GM21528 (cell line): ENCODE data around the gene QRFPR.
"Not testable (repeated sequence)": the region's sequence is repeated elsewhere in the genome, so short reads cannot be mapped to it uniquely, and the experiment has no call there.

Source experiments
- ATAC-seq: cut with Tn5 transposase; IDR thresholded peaks from one replicate; pipeline ENCODE4 v1.9.1; 2021; ENCODE audit warnings: mild to moderate bottlenecking, moderate library complexity; ENCODE audit not compliant: unreplicated experiment, low FRiP score

QRFPR gene

DNA sequence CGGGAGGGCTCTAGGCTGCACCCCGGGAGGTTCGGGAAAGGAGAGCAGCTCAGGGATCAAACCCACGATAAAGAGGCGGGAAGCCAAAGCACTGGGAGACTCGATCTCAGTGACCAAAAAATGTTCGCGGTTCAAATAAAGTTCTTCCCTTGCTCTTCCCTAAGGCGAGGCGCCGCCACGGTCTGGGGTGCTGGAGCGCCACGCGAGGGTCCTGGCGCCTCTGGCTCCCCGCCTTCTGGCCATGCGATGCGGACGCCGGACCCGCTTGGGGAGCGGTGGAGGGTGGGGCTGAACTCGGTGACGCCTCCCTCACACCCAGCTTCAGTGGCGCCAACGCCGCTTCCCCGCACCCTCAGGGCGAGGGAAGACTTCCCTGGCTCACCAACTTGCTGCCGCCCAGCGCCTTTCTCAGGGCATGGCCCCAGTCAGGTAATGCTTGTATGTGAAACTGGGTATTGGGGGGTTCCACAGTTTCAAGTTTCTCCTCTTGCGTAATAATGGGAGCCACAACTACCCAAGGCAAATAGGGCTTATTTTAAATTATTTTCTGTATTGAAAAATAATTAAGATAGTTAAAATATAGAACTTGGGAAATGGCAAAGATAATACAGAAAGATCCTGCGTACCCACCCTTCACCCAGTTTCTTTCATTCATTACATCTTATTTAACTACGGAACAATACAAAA is at the start of gene QRFPR:
Gene QRFPR (minus strand): TSS at position 243 of the 687 bp plus-strand sequence. CDS start 371 bp downstream, outside the sequence.
- ATAC-seq = no peak

DNA sequence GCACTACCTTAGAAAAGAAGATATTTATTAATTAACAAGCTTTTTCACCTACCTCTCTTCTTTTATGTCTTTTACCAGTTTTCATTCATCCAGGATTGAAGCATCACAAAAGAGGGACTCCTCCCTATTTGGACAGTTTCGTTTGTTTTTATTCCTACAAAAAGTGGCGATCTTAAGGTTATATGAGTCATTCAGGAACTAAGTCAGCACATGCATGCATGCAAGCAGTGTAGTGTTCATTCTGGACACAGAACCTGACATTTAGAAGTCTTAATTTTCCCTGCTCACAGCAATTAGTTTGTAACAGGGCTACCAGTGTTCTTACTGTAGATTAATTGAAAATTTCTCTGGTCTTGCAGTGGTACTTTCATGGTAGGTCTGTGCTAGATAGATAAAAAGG is 47.9 kb upstream of the QRFPR start:
- ATAC-seq = no peak

DNA sequence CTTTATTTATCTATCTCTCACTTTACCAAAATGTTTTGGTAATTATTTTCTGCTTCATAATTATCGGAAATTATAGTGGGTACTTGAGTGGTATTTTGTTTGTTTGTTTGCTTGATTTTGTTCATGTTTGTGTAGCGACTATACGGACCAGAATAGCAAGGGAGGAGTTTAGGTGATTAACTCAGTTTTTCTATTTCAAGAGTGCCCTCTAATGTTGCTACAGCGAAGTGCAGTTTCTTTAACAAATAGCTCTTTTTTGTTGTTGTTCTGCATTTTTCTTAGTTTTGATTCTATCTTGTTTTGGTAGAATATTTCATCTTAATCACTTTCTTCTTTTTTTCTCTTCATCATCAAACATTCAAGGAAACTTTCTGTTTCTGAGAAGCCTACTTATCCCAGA is 40.8 kb upstream of the QRFPR start:
- no peak for ATAC-seq

DNA sequence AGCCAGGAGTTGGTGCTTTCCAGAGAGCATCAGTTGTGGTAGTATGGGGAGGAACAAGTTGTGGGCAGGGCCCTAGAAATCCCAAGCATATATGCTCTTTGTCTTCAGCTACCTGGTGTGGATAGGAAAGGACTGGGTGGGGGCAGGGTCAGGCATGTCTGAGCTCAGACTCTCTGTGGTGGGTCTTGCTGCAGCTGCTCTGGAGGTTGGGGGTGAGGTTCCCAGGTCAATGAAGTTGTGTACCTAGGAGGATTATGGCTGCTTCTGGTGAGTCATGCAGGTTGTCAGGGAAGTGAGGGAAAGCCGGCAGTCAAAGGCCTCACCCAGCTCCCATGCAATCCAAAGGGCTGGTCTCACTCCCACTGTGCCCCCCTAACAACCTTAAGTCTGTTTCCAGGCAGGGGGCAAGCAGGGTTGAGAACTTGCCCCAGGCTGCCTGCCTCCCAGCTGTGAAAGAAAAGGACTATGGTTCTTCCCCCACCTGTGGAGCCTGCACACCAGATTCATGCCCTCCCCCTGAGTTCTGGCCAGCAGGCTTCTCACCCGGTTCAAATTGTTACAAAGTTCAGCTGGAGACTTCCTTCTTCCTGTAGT is 30.4 kb upstream of the QRFPR start:
- ATAC-seq = no peak

DNA sequence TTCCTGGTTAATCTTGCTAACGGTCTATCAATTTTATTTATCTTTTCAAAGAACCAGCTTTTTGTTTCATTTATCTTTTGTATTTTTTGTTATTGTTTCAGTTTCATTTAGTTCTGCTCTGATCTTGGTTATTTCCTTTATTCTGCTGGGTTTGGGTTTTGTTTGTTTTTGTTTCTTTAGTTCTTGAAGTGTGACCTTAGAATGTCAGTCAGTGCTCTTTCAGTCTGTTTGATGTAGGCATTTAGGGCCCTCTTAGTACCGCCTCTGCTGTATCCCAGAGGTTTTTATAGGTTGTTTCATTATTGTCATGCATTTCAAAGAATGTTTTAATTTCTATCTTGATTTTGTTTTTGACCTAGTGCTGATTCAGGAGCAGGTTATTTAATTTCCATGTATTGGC is 27.7 kb upstream of the QRFPR start:
- ATAC-seq = not testable (repeated sequence)

DNA sequence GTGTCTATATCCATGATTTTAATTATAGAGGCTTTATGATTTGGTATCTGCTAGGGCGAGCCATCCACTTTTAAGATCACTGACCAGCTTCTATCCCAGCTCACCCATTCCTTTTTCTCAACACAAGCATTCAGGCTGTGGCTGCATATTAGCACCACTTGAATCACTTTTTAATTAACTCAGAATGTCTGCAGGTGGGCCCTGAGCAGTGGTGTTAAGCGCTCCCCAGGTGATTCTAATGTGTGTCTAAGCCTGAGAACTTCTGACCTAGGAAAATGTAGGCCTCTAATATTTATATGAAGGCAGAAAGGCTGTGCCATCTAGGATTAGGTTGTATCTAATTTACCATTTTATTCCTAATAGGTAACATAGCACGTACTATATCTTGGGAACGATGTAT is 19.8 kb upstream of the QRFPR start:
- no peak for ATAC-seq

DNA sequence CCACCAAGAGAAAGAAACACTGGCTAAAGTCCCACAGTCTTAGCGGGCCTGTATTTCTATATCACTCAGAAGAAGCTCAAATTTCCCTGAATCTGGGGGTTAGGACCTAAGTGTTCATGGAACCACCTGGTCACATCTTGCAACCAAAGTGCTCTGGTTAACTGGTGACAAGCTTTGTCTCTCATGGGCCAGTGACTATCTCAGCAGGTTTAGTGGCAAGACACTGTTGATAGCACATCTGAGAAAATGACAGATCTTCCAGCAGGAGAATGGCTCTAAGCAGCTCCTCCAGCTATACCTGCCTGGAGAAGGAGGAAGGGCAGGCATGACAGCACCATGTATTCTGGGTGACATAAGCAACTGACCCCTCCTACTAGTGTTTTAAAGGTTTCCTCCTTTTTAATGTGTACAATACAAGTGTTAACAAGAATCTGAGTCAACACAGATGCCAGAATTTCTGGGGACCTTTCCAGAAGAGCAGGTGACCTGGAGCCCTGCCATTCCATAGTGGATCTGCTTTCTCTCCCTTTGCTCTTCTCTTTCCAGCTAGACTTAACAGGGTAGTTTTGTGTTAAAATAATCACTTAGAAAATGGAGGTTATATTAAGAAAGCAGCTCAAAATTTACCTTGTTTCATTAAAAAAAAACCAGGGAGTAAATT is 17.3 kb upstream of the QRFPR start:
- no peak for ATAC-seq

DNA sequence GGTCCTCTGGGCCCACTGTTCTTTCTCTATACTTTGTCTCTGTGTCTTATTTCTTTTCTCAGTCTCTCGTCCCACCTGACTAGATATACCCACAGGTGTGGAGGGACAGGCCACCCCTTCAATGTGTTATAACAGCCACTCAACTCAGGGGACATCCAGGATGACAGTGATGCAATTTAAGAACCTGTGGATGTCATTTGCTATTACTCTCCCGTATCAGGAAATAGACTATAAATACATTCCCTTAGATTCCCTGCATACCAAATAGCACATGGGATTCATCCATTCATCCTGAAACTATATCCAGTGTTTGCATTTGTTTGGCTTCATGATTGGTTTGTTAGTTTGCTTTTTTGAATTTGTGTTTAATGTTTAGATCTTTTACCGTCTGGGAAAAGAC is 16.6 kb upstream of the QRFPR start:
- no peak for ATAC-seq

DNA sequence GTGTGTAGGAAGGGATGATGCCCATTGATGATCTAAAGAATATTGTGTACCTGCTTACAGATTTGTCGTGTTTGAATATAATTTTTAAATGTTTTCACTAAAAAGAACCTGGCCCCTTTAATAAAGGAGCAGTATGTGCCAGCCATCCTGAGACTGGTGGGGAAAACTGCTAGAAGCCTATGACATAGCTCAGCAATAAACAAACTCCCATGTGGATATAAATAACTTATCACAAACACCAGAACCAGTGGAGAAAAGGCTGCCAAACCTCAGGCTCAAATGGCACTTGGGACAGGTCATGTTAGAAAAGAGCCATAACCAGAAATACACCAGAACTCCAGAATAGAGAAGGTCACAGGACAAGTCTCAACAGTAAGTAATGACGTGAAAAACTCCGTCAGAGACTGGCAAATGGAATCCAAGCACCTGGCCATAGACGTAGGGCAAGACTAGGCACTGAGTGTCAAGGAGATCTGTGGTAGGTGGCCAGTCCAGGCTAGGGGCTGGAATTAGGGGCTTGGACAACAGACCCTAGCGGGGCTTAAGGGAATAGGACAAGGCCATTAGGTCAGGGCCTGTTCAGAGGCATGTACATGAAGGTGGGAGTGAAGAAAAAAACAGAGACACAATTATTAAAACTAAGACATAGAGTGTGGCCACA is 11.7 kb upstream of the QRFPR start:
- no peak for ATAC-seq

DNA sequence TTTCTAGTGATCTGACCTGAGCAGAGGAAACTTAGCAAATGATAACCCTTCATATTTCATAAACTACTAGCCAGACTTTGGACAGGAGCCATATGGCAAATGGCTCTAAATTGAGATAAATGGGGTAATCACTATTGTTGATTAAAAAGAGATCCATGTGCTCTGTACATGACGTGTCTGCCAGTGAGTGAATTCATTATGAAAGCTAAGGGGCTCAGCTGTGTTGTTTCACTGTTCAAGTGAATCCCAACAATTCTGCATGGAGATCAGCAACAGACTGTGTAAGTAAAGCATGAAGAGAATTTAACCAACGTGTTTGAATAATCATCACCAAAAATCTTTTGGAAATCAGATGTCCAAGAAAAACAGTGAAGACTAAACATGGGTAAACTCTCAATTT is 9.5 kb upstream of the QRFPR start:
- no peak for ATAC-seq

DNA sequence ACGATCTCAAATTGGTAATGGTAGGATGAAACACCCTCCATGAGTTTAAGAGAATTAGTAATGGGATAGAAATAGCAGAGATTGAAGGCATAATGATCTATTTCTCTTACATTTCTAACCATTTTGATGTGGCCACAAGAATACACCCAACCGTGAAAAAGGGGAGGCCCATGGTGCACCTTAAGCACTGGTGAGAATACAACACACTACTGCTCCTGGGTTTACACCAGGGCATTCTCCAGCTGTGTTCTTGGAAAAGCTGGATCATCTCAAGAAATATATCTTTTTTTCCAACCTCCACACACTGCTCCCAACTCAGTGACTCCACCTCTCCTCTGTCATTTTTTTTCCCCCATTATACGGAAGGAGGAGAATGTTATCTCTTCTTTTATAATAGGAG is 1.5 kb downstream of the QRFPR start:
- ATAC-seq = no peak

DNA sequence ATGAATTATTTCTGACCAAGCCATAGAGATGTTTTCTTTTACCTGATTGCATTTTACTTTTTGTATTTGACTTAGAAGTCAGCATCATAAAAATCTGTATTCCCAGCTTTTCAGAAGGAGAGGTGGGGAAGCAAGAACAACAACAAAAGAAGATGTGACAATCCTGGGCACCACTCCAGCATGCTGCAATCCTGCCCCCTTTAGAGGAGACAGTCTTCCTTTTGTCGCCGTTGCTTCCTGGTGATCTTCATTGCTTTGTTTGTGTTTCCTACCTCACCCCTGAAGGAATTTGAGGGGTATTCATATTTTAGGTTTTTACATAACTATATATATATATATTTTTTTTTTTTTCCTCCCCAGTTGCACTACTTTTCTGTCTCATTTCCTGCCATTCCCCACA is 3.7 kb downstream of the QRFPR start:
- no peak for ATAC-seq

DNA sequence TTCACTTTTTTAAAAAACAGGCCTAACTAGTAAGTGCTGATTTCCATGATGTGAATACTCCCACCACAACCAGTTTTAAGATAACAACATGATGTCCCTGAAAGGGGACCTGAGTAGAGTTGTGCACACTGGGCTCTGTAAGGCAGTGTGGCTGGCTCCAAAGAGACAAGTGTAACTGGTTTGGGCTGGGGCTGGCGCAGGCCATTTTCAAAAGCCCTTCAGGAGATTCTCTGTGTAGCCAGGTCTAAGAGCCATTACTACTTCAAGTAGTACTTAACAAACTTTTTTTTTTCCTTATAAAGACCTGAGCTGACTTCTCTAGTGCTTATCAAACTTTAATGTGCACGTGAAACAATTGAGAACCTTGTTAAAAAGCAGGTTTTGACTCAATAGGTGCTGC is 4.3 kb downstream of the QRFPR start:
- ATAC-seq = no peak

DNA sequence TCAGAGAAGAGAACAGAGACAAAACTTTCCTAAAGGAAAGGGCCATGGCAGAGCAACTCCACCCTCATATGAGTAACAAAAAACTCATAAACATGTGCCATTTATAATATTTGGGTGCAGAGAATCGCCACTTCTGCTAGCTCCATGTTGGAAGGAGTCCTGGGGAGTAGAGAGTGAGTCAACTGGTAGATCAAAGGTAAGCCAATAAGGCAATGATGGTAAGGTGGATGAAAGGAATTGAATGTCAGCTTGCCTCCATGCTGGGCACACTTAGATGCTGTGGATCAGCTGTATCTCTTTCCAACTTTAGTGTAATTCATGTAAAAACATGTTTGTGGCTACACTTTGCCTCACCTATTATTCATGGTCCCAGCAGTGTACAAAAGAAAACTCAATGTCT is 4.7 kb downstream of the QRFPR start:
- ATAC-seq = no peak

DNA sequence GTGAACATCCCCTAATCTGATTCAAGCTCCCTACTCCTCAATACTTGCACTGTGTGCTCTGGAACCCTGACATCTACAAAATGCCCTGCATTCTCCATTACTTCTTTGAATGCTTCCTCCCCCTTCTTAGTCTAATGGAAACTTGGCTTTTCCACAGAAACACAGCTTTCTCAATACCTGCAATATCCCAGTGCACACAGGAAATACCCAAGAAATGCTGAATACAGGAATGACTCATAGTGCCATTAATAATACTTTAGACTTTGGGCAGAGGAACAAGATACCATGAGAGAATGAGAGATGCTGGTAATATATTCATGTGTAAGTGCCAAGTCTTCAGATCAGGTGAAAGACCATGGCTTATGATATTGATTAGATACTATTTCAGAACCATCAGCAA is 5.6 kb downstream of the QRFPR start:
- no peak for ATAC-seq

DNA sequence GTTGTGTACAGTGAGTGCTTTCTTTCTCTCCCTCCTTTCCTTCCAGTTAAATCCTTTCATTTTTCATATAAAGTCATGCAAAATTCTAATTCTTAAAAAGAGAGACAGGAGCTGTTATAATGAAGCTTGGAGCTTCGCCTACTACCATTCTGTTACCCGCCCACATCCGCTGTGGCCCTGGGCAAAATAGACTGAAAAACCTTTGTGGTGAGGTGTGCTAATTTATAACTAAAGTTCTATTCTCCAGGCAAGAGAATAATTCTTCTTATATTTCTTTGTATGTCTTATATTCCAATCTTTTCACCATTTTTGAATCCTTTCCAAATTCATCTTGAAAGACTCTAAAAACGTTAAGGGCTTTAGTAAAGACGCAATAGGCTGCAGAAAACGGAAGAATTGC is 7.0 kb downstream of the QRFPR start:
- ATAC-seq = no peak

DNA sequence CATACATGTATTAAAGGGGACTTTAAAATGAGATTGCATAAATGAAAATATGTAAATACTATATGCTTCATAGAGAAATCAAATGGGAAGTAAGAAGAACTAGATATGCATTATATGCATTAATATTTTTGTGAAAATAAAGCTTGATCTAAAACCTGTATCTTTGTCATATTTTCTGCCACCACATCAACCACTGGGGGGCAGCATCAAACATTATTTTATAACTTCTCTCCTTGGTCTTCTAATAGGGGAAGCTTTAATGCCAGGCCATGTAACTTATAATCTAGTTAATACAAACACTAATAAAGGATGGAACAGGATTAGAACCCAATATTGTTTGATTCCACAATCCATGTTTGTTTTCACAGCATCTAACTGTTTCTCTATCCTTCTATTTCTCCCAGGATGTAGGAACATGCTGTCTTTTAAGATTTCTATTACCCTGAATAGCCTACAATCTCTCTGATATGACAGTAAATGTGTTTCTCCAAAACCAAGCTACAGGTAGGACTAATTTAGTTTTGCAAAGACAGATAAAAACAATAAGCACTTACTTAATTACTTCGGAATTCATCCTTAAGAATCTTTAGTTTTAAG is 10.0 kb downstream of the QRFPR start:
- no peak for ATAC-seq

DNA sequence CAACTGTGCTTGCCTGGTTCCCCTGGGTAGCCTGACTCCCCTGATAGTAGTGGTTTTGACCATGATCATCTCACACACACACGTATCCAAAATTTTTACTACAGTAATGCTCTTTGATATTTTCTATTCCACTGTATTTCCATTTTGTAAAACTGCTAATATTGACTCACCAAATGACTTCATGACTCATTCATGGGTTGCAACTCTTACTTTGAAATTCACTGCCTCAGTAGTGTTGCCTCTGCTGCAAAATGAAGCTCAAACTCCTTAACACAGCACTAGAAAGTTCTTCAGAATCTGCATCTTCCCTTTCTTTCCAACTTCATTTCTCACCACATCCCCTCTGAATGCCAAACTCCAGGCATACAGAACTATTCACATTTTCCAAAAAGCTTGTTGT is 20.3 kb downstream of the QRFPR start:
- no peak for ATAC-seq

DNA sequence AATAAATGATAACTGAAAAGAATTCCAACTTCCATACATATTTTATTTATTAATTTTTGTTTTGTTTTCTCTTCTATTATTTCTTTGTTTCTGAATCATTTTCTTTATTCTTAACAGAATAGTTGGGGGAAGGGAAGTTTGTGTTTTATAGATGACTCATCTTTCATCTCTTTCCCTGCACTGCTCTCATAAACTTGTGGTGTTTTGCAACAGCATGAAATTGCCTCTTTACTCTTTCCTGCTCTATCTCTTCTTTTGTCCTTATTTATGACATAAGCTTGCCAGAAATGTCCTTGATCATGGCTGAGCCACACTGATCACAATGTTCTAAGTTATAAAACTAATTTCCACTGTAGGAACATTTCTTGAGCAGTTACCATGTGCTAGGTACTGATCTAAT is 22.3 kb downstream of the QRFPR start:
- no peak for ATAC-seq

DNA sequence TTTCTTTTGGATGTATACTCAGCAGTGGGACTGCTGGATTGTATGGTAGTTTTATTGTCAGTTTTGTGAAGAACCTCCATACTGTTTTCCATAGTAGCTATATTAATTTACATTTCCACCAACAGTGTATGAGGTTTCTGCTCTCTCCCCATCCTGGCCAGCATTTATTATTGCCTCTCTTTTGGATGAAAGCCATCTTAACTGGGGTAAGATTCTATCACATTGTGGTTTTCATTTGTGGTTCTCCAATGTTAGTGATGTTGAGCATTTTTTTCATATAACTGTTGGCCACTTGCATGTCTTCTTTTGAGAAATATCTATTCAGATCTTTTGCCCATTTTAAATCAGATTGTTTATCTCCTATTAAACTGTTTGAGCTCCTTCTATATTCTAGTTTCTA is 27.6 kb downstream of the QRFPR start:
- ATAC-seq = no peak

DNA sequence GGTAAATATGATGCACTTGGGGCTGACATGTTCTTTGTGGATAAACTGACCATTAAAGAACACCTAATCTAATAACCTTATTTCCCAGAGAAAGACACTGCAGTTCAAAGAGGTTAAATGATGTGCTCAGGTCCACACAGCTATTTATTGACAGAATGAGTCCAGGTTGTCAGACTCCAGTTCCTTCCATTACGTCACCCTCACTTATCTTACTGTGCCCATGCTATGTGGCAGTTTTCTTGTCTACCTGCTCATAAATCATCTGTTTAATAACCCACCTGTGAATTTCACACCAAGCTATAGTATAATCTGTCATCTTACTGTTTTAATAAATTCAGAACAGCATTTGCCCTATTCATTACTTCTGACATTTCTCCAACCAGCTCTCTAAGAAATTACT is 36.7 kb downstream of the QRFPR start:
- ATAC-seq = no peak
